Mesendoderm (in vitro differentiated cells): ENCODE measurements around the gene ABHD4.
A peak's percentile ranks its signal among the peaks of the same experiment; 100 is the strongest.

Source experiments
- DNase-seq: peaks from one replicate; pipeline ENCODE4 v3.0.0; 2013
- H2AK5ac ChIP-seq: 2 replicates; pipeline ENCODE4 v1.6.1; 2013; ENCODE audit warnings: low read length, inconsistent platforms
- H2BK120ac ChIP-seq: 2 replicates; pipeline ENCODE4 v1.6.1; 2013; ENCODE audit warnings: low read depth, mild to moderate bottlenecking, low read length, moderate library complexity, mixed read lengths
- H2BK15ac ChIP-seq: replicated peaks from 2 replicates; pipeline ENCODE4 v1.6.1; 2013; ENCODE audit warnings: low read depth, mild to moderate bottlenecking, moderate library complexity
- H2BK5ac ChIP-seq: 2 replicates; pipeline ENCODE4 v1.6.1; 2013; ENCODE audit warnings: low read length, inconsistent platforms
- H3K18ac ChIP-seq: 2 replicates; pipeline ENCODE4 v1.6.1; 2013; ENCODE audit warnings: mild to moderate bottlenecking, low read length, mixed read lengths
- H3K23ac ChIP-seq: one replicate; pipeline ENCODE4 v1.6.1; 2013; ENCODE audit warnings: low read length
- H3K27ac ChIP-seq: 2 replicates; pipeline ENCODE4 v1.5.1; 2013; ENCODE audit warnings: low read depth, mild to moderate bottlenecking, inconsistent platforms, low read length, moderate library complexity
- H3K27me3 ChIP-seq: 2 replicates; pipeline ENCODE4 v1.6.1; 2013; ENCODE audit warnings: low read length, control low read depth, mild to moderate bottlenecking, inconsistent platforms; ENCODE audit not compliant: insufficient read depth, poor library complexity
- H3K36me3 ChIP-seq: 2 replicates; pipeline ENCODE4 v1.6.1; 2013; ENCODE audit warnings: low read length, inconsistent platforms; ENCODE audit not compliant: control insufficient read depth, insufficient read depth
- H3K4ac ChIP-seq: one replicate; pipeline ENCODE4 v1.6.1; 2013; ENCODE audit warnings: low read depth, mild to moderate bottlenecking, low read length, moderate library complexity
- H3K4me1 ChIP-seq: 2 replicates; pipeline ENCODE4 v1.6.1; 2013; ENCODE audit warnings: low read depth, low read length, inconsistent platforms; ENCODE audit not compliant: control insufficient read depth
- H3K4me2 ChIP-seq: 2 replicates; pipeline ENCODE4 v1.6.1; 2013; ENCODE audit warnings: low read length
- H3K4me3 ChIP-seq: 2 replicates; pipeline ENCODE4 v1.5.1; 2013; ENCODE audit warnings: mild to moderate bottlenecking, low read length
- H3K56ac ChIP-seq: one replicate; pipeline ENCODE4 v1.6.1; 2013; ENCODE audit warnings: low read length
- H3K79me1 ChIP-seq: 2 replicates; pipeline ENCODE4 v1.6.1; 2013; ENCODE audit warnings: low read length, inconsistent platforms
- H3K79me2 ChIP-seq: 2 replicates; pipeline ENCODE4 v1.6.1; 2013; ENCODE audit warnings: mild to moderate bottlenecking, low read length; ENCODE audit not compliant: control insufficient read depth, insufficient read depth
- H3K9ac ChIP-seq: 2 replicates; pipeline ENCODE4 v1.6.1; 2013; ENCODE audit warnings: low read length, inconsistent platforms
- H4K5ac ChIP-seq: one replicate; pipeline ENCODE4 v1.6.1; 2013; ENCODE audit warnings: low read length
- H4K8ac ChIP-seq: one replicate; pipeline ENCODE4 v1.6.1; 2013; ENCODE audit warnings: low read depth, mild to moderate bottlenecking, control low read depth, low read length, moderate library complexity
- WGBS: extraction: QIAGEN DNeasy Blood & Tissue Kit; methylation state at CpG from one replicate; pipeline ENCODE4 v1.1.7; 2013; ENCODE audit warnings: low lambda C conversion rate, missing lambda C conversion rate; ENCODE audit not compliant: insufficient coverage; ENCODE audit errors: extremely low coverage; 5-methylcytosine and 5-hydroxymethylcytosine counted together

Gene ABHD4

DNA sequence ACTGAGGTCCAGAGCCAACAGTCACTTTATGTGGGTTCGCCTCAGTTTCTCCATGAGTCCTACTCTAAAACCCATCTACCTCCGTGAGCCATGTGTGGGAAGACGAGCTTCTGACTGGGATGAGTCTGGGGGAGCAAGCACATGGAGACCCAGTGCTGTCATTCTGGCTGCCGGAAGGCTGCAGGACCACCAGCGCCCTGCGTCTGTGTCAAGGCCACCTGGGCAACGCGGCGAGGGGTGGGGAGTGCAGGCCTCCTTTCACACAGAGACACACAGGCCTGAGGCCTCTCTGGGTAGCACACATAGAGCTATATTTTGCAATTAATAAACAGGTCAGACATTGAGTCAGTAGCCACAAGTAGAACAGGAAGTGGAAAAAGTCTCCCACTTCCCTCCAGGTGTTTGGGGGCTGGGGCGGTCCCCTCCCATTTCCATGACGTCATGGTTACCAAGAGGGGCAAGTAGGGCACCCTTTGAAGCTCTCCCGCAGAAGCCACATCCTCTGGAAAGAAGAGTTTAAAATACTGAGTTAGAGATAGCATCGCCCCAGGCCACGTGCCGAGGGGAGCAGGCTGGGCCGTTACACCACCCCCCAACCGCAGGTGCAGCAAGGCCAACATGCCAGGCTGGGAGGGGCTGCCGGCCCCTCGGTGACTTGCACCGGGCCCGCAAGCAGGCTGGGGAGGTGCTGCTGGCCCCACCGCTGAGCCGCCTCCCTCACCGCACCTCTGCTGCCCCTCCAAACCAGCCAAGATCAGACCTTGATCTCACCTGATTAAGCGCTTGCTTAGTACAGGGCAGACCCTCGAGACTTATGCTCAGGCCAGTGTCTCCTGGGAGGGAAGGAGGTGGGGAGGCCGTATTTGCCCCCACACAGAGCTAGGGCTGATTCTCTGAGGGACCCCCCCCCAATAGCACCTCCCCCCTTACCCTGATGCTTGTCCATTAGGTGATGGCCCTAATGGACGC, 41.8 kb upstream of the ABHD4 start:
- H3K79me2 ChIP-seq: no peaks in the 10 kb centered on the region
- no peak overlapping the region for H3K27ac ChIP-seq
- no peak overlapping the region for H4K5ac ChIP-seq
- H3K23ac ChIP-seq: no peak overlapping the region
- H3K4me3 ChIP-seq: no peak overlapping the region
- no peaks in the 10 kb centered on the region for H3K4me1 ChIP-seq
- no peak for DNase-seq
- H3K56ac ChIP-seq: peak overlapping the region; percentile 73
- no peaks in the 10 kb centered on the region for H3K27me3 ChIP-seq
- H2BK120ac ChIP-seq: no peak overlapping the region
- no peak overlapping the region for H3K18ac ChIP-seq
- H3K4me2 ChIP-seq: no peak overlapping the region
- H3K79me1 ChIP-seq: no peaks in the 10 kb centered on the region
- H2BK5ac ChIP-seq: peak overlapping the region; percentile 39
- no CpG with 5 or more reads among the region's 28 CpGs for WGBS
- no peaks in the 10 kb centered on the region for H3K36me3 ChIP-seq
- H2AK5ac ChIP-seq: peak overlapping the region; percentile 84
- peak overlapping the region; percentile 40 for H3K9ac ChIP-seq
- H3K4ac ChIP-seq: no peak overlapping the region
- H2BK15ac ChIP-seq: no peak overlapping the region
- no peak overlapping the region for H4K8ac ChIP-seq

DNA sequence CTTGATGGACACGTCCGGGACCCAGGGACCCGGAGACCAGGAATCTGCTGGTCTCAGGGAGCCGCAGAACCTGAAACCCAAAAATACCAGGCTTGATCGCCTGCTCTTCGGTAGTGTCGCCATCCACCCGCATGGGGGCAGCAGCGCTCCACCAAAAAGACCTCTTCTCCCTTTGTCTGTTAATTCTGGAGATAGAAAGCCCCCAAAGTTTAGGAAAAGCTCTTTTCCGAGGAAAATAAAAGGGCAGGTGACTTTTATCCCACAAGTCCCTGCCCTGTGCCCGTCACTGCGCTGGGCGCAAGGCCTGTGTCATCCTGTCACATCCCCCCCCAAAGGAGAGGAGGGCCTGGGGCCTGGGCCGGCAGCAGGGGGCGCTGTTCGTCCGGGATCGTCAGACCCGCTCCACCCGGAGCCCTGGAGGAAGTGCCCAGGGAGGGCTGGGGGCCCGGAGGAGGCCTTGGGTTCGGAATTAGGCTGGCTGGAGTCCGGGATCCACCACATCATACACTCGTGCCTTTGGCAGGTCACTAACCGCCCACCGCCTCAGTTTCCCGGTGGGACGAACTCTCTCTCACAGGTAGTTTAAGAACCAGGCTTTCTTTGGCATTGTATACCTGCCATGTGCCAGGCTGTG, 41.0 kb upstream of the ABHD4 start:
- peak overlapping the region; percentile 50 for H3K9ac ChIP-seq
- no peaks in the 10 kb centered on the region for H3K27me3 ChIP-seq
- peaks cover 6% of the 10 kb centered on the region for H3K4me1 ChIP-seq
- peak; percentile 89 for DNase-seq
- no peak overlapping the region for H2BK120ac ChIP-seq
- no peak overlapping the region for H3K4me3 ChIP-seq
- H3K56ac ChIP-seq: peak overlapping the region; percentile 73
- peak overlapping the region; percentile 39 for H2BK5ac ChIP-seq
- H4K5ac ChIP-seq: no peak overlapping the region
- no peaks in the 10 kb centered on the region for H3K36me3 ChIP-seq
- H3K18ac ChIP-seq: peak overlapping the region; percentile 21
- no peak overlapping the region for H3K23ac ChIP-seq
- no peak overlapping the region for H3K27ac ChIP-seq
- no CpG with 5 or more reads among the region's 28 CpGs for WGBS
- H3K79me1 ChIP-seq: no peaks in the 10 kb centered on the region
- peak overlapping the region; percentile 15 for H2AK5ac ChIP-seq
- peak overlapping the region; percentile 90 for H3K4ac ChIP-seq
- no peaks in the 10 kb centered on the region for H3K79me2 ChIP-seq
- no peak overlapping the region for H3K4me2 ChIP-seq
- no peak overlapping the region for H4K8ac ChIP-seq
- no peak overlapping the region for H2BK15ac ChIP-seq

DNA sequence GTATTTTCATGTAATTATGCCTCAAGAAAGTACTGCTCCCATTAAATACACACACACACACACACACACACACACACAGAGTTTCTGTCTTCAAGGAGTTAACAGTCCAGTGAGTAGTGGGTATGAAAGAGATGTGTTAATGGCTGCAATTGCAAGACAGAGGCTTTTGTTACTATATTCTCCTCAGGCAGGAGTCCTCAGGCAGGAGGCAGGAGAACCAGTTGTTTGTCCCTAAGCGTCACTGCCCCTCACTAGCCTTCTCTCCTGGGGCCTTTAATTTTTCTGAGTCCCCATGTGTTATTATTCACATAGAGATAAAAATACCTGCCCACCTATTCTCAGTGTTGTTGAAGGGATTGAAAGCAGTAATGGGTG, 40.3 kb upstream of the ABHD4 start:
- peak overlapping the region; percentile 24 for H3K4ac ChIP-seq
- H2AK5ac ChIP-seq: no peak overlapping the region
- H3K23ac ChIP-seq: no peak overlapping the region
- no peak overlapping the region for H4K8ac ChIP-seq
- WGBS: no CpG with 5 or more reads among the region's 1 CpG
- peaks cover 6% of the 10 kb centered on the region for H3K4me1 ChIP-seq
- H3K79me2 ChIP-seq: no peaks in the 10 kb centered on the region
- H3K9ac ChIP-seq: no peak overlapping the region
- no peak overlapping the region for H4K5ac ChIP-seq
- H2BK5ac ChIP-seq: peak overlapping the region; percentile 8
- H3K4me3 ChIP-seq: no peak overlapping the region
- H3K18ac ChIP-seq: peak overlapping the region; percentile 7
- H3K36me3 ChIP-seq: no peaks in the 10 kb centered on the region
- no peak overlapping the region for H2BK120ac ChIP-seq
- H3K27ac ChIP-seq: no peak overlapping the region
- H3K27me3 ChIP-seq: no peaks in the 10 kb centered on the region
- peak overlapping the region; percentile 52 for H3K56ac ChIP-seq
- no peak overlapping the region for H3K4me2 ChIP-seq
- DNase-seq: no peak
- H2BK15ac ChIP-seq: no peak overlapping the region
- H3K79me1 ChIP-seq: no peaks in the 10 kb centered on the region

DNA sequence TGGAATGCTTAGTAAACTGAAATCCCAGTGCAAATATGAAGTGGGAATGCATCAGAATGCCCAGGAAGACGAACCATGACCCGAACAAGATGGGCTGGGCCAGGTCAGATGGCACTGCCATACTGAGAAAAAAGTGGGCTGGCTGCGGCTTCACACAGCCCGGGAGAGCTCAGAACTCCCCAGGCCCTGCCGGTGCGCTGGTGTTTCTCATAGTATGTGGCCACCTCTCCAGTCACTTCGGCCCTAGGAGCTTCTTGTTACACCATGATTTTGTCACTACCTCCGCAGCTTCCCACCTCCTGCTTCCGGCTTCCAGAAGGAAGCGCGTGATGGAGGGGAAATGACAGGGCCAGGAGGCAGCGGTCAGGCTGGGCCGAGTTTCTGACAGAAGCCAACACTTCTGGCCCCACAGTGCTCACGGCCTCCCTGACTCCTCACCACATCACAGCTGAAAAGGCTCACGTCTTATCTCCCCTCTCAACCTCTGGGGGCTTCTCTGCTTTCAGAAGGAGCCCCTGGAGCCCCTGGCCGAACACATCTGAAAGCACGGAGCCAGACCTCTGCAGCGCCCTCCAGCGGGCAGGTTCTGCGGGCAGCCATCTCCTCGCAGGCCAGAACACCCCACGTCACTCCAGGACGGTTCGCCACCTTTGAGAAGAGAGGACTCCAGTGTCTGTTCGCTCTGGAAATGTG, 39.7 kb upstream of the ABHD4 start:
- H3K4me2 ChIP-seq: no peak overlapping the region
- H3K9ac ChIP-seq: peak overlapping the region; percentile 11
- no peak overlapping the region for H4K8ac ChIP-seq
- peaks cover 6% of the 10 kb centered on the region for H3K4me1 ChIP-seq
- peak overlapping the region; percentile 24 for H3K4ac ChIP-seq
- no peaks in the 10 kb centered on the region for H3K79me2 ChIP-seq
- DNase-seq: peak; percentile 64
- H2AK5ac ChIP-seq: no peak overlapping the region
- H3K23ac ChIP-seq: no peak overlapping the region
- H3K36me3 ChIP-seq: no peaks in the 10 kb centered on the region
- no CpG with 5 or more reads among the region's 25 CpGs for WGBS
- no peaks in the 10 kb centered on the region for H3K79me1 ChIP-seq
- no peak overlapping the region for H3K27ac ChIP-seq
- H2BK5ac ChIP-seq: peak overlapping the region; percentile 33
- H3K27me3 ChIP-seq: no peaks in the 10 kb centered on the region
- H3K4me3 ChIP-seq: no peak overlapping the region
- peak overlapping the region; percentile 58 for H3K56ac ChIP-seq
- H2BK120ac ChIP-seq: no peak overlapping the region
- no peak overlapping the region for H2BK15ac ChIP-seq
- H3K18ac ChIP-seq: peak overlapping the region; percentile 7
- H4K5ac ChIP-seq: no peak overlapping the region

DNA sequence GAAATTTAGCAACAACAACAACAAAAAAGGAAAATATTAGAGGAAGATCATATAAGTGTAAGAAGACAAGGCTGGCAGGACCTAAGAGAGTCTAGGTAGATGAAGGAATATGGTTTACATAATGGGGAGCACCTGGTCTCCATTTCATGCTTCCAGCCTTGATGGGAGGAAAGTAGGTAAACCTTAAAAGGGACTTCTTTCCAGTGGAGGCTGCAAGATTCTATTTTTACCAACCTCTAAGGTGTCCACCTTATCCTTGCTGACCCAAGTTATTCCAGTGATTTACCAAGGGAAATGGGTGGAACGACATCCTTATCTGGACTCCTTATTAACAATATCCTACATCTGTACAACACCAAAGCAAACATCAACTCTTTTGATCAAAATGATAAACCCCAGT, 39.1 kb upstream of the ABHD4 start:
- Histone ChIP-seq H3K56ac (peak overlapping the region; percentile 66), H2AK5ac (peak overlapping the region; percentile 53), H3K9ac (peak overlapping the region; percentile 47), H4K5ac (peak overlapping the region; percentile 10), H2BK15ac (no peak overlapping the region), H3K4ac (no peak overlapping the region), H3K36me3 (no peaks in the 10 kb centered on the region), H2BK5ac (peak overlapping the region; percentile 36), H3K27ac (peak overlapping the region; percentile 16), H3K4me3 (no peak overlapping the region), H3K27me3 (no peaks in the 10 kb centered on the region), H3K4me1 (peaks cover 6% of the 10 kb centered on the region), H2BK120ac (no peak overlapping the region), H3K23ac (no peak overlapping the region), H3K79me2 (no peaks in the 10 kb centered on the region), H3K18ac (peak overlapping the region; percentile 64), H3K79me1 (no peaks in the 10 kb centered on the region), H4K8ac (no peak overlapping the region), H3K4me2 (no peak overlapping the region)
- no peak for DNase-seq
- WGBS: no CpG with 5 or more reads among the region's 1 CpG
